ENCODE measurements around the gene FAM13A.
"Not testable (repeated sequence)": the region's sequence is repeated elsewhere in the genome, so short reads cannot be mapped to it uniquely, and the experiment has no call there.

FAM13A gene

DNA sequence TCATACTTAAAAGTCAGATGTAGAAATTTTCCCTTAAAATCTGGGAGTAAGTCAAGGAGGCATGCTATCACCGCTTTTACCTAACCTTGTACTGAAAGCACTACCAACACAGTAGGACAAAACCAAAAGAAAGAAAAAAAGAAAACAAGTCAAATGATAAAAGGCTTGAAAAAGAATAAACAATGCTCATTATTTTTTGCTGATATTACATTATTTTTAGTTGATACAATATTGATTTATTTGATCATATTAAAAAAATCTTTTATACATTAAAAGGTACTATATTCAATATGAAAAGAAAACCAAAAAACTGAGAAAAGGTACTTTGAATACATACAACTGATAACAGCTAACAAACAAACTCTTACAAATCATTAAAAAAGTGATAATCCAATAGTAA, 164.3 kb downstream of the FAM13A start:
- no peak for DNase-seq

GRCh38 chr4:88891636-88892035, 165.3 kb downstream of the FAM13A start:
- no peak for DNase-seq

GRCh38 chr4:88887409-88887808, 169.6 kb downstream of the FAM13A start:
- not testable (repeated sequence) for DNase-seq

DNA sequence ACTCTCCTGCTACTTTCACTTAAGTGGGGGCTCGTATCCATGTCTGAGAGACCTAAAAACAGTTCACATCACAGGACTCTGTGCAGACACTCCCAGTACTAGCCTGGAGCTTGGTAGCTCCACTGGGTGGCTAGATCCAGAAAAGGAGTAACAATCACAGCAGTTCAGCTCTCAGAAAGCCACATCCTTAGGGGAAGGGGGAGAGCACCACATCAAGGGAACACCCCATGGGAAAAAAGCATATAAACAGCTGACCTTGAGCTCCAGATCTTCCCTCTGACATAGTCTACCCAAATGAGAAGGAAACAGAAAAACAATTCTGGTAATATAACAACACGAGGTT, 175.8 kb downstream of the FAM13A start:
- DNase-seq, result no peak

- DNase-seq, result no peak
Observed at GRCh38 chr4:88880501-88881226, 176.3 kb downstream of the FAM13A start.

GRCh38 chr4:88879991-88880390, 177.0 kb downstream of the FAM13A start:
- DNase-seq, result no peak

DNA sequence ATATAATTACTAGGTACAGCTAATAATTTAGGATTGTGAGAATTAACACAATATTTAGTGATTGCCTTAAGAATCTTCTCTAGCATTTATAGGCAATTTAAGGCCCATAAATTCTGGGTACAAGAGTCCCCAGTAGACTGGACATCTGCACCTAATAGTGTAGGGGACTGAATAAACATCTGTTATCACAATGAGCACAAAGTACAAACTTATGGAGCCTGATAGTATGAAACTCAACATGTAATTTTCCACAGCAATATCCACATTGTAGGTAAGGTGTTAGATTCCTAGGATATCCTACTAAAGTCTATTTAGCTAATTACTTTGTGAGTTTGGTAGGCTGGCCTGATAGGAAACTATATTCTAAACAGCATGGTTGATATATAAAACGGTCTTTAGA, 178.3 kb downstream of the FAM13A start:
- DNase-seq, result no peak

- no peak for DNase-seq
Observed at GRCh38 chr4:88870428-88870827, 186.6 kb downstream of the FAM13A start.

GRCh38 chr4:88868510-88868909, 188.5 kb downstream of the FAM13A start:
- DNase-seq, result no peak

DNA sequence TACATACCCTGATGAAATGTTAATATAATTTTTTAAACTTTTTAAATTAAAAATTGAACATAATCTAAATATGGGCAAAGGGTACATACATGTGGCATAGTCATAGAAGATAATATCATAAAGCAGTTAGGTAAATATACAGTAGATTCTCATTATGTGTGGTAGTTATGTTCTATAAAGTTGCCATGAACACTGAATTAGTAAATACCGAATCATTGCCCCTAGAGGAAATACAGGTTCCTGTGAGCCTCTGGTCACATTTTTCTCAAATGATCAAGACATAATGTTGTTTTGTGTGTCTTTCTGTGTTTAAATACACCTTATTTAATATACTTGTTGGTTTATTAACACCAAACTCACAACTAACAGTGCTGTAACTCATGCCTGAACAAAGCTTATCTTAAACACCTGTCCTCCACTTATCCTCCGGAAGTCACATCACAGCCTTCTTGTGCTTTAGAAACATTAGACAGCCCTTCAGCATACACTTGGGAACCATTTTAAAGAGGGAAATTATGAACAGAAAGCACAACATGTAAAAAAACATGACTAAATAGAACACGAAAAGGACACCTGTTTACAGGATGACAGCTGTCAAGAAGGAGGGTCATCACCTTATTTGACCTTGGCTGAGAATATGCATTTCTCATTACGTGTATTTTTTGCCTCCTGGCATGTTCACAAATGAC, 190.0 kb downstream of the FAM13A start:
- DNase-seq, result no peak

DNA sequence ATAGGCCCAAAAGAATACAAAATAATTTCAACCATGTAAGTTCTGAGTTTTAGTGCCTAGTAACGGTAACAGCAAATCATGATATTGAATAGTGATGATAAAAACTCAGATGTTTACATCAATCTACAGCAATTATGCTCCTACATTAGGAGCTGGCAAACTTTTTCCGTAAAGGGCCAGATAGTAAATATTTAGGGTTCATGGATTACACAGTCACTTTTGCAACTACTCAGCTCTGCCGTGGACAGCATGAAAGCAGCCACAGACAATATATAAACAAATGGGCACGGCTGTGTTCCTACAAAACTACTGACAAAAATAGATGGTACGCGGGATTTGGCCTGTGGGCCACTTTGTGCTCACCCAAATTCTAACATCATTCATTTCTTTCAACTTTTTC, 191.5 kb downstream of the FAM13A start:
- no peak for DNase-seq

- no peak for DNase-seq
Observed at GRCh38 chr4:88865046-88865445, 191.9 kb downstream of the FAM13A start.

- DNase-seq, result no peak
Observed at GRCh38 chr4:88860586-88860985, 196.4 kb downstream of the FAM13A start.

DNA sequence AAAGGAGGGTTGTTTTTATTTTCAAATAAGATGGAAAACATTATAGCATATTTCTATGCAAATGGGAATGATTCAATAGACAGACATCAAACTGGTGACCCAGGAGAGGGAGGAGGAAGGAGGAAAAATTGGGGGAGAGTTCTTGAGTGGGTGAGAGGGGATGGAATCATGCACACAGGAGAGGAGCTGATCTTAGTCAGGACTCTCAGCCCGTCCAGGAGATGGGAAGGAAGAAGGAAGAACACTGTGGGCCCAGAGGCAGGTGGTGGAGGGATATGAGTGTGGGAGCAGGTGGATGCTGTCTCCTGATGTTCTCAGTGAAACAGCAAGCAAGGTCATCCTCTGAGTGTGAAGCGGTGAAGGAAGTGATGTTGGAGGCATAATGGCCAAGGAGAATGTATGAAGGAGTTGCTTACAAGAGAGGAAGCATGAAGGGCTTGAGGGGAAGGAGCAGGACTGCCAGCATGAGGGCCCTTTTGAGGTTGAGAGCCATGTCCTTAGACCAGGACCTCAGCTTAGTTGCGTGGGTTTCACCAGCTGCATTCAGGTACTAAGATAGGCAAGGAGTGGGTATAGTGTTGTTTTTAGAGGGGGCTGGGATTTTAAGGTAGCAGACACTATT, 197.7 kb downstream of the FAM13A start:
- DNase-seq, result no peak

DNA sequence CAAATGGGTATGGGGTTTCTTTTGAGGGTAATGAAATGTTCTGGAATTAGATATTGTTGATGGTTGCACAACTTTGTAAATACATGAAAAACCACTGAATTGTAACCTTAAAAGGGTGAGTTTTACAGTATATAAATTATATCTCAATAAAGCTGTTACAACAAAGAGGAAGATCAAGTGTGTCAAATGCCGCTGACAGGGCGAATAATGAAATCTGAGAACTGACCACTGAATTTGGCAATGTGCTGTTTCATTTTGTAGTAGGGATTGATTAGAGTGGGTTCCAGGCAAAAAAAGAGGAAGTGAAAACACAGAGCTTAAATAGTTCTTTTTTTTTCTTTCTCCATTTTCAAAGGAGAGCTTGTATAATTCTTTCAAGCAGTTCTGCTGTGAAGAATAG, 198.2 kb downstream of the FAM13A start:
- DNase-seq, result no peak

GRCh38 chr4:88857588-88857987, 199.4 kb downstream of the FAM13A start:
- DNase-seq, result no peak

DNA sequence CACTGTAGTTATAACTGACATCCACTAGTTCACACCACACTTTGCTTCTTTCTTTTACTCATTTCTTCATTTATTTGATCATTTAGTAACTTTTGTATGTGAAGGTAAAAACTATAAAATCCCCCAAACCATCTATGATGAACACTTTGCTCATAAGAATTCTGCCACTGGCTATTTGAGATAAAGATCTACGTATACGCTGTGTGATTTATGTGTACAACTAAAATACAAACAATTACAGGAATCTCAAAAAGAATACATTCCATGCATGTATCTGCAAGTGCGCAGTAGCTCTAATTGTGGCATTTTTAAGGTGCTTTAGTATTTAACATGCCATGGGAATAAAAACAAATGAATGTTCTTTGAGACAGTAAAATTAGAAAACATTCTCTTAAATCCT, 202.5 kb downstream of the FAM13A start:
- no peak for DNase-seq

DNA sequence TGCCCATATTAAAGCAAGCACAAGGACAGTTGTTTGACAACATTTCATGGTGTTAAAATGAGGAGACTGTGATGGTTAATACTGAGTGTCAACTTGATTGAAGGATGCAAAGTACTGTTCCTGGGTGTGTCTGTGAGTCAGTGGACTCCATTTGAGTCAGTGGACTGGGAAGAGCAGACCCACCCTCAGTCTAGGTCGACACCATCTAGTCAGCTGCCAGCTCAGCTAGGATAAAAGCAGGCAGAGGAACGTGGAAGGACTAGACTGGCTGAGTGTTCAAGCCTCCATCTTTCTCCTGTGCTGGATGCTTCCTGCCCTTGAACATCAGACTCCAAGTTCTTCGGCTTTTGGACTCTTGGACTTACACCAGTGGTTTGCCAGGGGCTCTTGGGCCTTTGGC, 203.4 kb downstream of the FAM13A start:
- DNase-seq, result not testable (repeated sequence)

GRCh38 chr4:88846206-88846790, 210.7 kb downstream of the FAM13A start:
- DNase-seq, result no peak

GRCh38 chr4:88843067-88843685, 213.8 kb downstream of the FAM13A start:
- peak; percentile 56 to 77 for DNase-seq

- no peak for DNase-seq
Observed at GRCh38 chr4:88841635-88842034, 215.3 kb downstream of the FAM13A start.

DNA sequence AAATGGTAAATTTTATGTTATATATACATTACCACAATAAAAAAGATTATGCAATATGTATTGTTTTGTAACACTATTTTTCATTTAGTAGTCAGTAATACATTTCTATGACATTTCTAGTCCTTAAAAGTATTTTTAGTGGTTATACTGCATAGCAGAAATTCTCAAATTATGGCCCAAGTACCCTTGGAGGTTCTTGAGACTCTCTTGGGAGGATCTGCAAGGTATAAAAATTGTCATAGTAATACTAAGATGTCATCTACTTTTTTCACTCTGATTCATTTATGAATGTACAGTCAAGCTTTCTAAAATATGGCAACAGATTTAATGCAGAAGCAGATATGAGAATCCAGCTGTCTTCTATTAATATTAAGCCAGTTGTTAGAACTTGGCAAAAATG, 220.8 kb downstream of the FAM13A start:
- DNase-seq, result no peak

- no peak for DNase-seq
Observed at GRCh38 chr4:88831031-88831430, 226.0 kb downstream of the FAM13A start.

DNA sequence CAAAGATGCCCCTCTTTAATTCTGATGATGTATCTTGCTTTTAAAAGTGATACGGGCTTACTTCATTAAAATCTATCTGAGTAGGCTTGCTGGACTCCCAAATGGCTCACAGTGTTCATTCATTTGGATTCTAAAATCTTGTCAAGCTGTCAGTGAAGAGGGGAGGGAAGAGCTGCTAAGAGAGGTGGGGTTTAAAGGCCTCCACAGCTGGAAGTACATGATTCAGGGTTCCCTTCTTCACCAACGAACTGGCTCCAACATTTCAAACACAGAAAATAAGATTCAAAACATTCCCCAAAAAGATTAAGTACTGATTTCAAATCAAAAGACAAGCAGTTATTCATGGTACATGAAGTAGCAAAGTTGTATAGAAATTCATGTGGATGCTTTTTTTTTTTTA, 226.4 kb downstream of the FAM13A start:
- DNase-seq, result no peak

Data from NCI-H446 (cell line).